ENCODE results near the gene KCNH1. TPM values are rescaled to one million over a fixed set of nuclear protein-coding genes. Genes with fewer than 3 reads are reported as not detected.
"Not testable (repeated sequence)": the region's sequence is repeated elsewhere in the genome, so short reads cannot be mapped to it uniquely, and the experiment has no call there.

The KCNH1 gene
- total RNA-seq, 4 donors from 2014 or later, result 0.24 to 1.6 TPM; not detected in 2

- ATAC-seq (ENCODE audit: low FRiP score) (no peak), DNase-seq (ENCODE audit: low spot score) (no peak)
- TF ChIP-seq CTCF (IDR thresholded peaks at IDR 0.05), result no peak
Measured at GRCh38 chr1:210980082-210980481, 153.9 kb downstream of the KCNH1 start.

GRCh38 chr1:210978974-210979354, 155.0 kb downstream of the KCNH1 start:
- TF ChIP-seq CTCF (IDR thresholded peaks at IDR 0.05), result no peak
- DNase-seq (ENCODE audit: low spot score), result no peak

GRCh38 chr1:210978316-210978973, 155.5 kb downstream of the KCNH1 start:
- DNase-seq (ENCODE audit: low spot score), result no peak
- TF ChIP-seq CTCF (IDR thresholded peaks at IDR 0.05), result no peak
- ATAC-seq (ENCODE audit: low FRiP score), result no peak

More at GRCh38 chr1:210978974-210979354, 155.0 kb downstream of the KCNH1 start:
- ATAC-seq (ENCODE audit: low FRiP score), result no peak

- DNase-seq (ENCODE audit: low spot score) (no peak), ATAC-seq (ENCODE audit: low FRiP score) (no peak)
- TF ChIP-seq CTCF (IDR thresholded peaks at IDR 0.05), result no peak
Measured at GRCh38 chr1:210951279-210951678, 182.7 kb downstream of the KCNH1 start.

GRCh38 chr1:210949940-210950546, 183.9 kb downstream of the KCNH1 start:
- DNase-seq (ENCODE audit: low spot score); ATAC-seq (ENCODE audit: low FRiP score): not testable (repeated sequence)

GRCh38 chr1:210949489-210949888, 184.5 kb downstream of the KCNH1 start:
- no peak for TF ChIP-seq CTCF (IDR thresholded peaks at IDR 0.05)

GRCh38 chr1:210949039-210949438, 184.9 kb downstream of the KCNH1 start:
- TF ChIP-seq CTCF (IDR thresholded peaks at IDR 0.05), result no peak
- ATAC-seq (ENCODE audit: low FRiP score), result no peak

More at GRCh38 chr1:210949489-210949888, 184.5 kb downstream of the KCNH1 start:
- DNase-seq (ENCODE audit: low spot score) (no peak), ATAC-seq (ENCODE audit: low FRiP score) (no peak)

More at GRCh38 chr1:210949039-210949438, 184.9 kb downstream of the KCNH1 start:
- no peak for DNase-seq (ENCODE audit: low spot score)
